ENCODE results near the gene EIF2S1.
"Not testable (repeated sequence)": the region's sequence is repeated elsewhere in the genome, so short reads cannot be mapped to it uniquely, and the experiment has no call there.

Gene EIF2S1

DNA sequence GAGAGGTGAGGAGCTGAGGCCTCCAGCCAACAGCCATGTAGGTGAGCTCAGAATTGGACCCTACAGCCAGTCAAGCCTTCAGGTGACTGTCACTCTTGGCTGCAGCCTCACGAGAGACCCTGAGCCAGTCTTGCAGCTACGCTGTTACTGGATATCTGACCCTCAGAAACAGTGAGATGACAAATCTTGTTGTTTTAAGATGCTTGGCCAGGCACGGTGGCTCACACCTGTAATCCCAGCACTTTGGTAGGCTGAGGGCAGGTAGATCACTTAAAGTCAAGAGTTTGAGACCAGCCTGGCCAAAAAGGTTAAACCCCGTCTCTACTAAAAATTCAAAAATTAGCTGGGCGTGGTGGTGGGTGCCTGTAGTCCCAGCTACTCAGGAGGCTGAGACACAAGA, 45.6 kb downstream of the EIF2S1 start:
- no peak for DNase-seq (ENCODE audit: low read depth, low spot score)
- no peak overlapping the region for H3K4me3 ChIP-seq (ENCODE audit: low read length)

DNA sequence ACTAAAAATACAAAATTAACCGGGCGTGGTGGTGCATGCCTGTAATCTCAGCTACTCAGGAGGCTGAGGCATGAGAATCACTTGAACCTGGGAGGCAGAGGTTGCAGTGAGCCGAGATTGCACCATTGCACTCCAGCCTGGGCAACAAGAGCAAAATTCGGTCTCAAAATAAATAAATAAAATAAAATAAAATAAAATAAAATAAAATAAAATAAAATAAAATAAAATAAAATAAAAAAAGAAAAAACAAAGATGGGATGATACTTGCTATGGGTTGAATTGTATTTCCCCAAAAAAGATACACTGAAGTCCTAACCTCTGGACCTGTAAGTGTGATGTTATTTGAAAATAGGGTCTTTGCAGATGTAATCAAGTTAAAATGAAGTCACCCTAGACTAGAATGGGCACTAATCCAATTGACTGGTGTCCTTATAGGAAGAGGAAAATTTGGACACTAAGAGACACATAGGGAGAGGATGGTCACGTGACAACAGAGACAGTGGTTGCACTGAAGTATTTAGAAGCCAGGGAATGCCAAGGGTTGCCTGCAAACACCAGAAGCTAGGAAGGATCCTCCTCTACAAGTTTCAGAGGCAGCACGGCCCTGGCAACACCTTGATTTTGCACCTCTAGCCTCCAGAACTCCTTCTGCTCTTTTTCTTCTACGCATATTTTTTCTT, 48.1 kb downstream of the EIF2S1 start:
- H3K4me3 ChIP-seq (ENCODE audit: low read length); DNase-seq (ENCODE audit: low read depth, low spot score): not testable (repeated sequence)

DNA sequence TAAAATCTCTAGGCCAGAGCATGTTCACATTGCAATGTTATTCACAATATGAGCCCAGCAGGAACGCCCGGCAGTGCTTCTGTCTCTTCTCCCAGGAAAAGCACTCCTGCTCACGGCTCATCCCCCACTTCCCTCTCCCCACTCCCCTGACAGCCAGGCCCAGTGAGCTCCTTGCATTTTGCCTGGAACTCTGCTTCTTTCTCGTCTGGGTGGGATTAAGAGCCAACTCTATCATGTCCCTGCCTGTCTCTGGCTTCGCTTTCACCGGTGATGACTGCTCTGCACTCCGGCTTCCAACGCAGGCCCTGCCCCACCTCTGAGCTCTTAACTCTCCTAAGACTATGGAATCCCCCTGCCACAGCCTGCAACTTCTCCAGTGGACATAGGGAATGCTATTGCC, 49.3 kb downstream of the EIF2S1 start:
- no peak for DNase-seq (ENCODE audit: low read depth, low spot score)
- H3K4me3 ChIP-seq (ENCODE audit: low read length) = no peak overlapping the region

DNA sequence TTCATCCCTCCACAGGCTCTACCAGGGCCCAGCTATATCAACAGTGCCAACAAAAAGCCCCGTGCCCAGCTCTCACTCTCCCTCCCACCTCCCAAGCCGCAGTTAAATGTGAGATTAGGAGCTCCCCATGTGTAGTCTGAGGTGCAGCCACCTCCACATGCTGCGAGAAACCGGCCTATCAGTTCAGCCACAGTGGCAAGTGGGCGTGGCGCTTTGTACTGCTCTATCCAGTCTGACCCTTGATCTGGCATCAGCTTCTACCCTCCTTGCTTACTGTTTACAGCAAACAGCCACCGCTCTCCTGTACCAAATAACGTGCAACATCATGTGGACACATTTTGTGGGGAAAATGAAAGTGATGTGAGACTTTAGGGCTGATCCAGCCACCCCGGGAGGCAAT, 50.2 kb downstream of the EIF2S1 start:
- DNase-seq (ENCODE audit: low read depth, low spot score) = no peak
- H3K4me3 ChIP-seq (ENCODE audit: low read length) = no peak overlapping the region

DNA sequence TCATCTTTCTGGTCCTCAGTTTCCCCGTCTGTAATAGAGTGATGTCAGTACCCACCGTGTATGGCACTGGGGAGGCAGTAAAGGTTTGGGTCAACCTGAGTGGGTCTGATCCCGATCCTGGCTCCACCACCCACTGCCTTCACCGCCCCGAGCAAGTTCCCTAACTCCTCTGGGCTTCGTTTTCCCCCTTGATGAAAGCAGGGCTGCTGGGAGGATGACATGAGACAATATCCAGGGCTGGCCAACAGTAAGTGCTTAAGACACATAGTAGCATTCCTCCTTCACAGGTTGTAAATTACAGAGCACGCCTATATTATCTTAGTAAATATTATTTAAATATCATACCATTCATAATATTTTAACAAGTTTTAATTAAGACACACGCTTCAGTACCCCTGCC, 51.2 kb downstream of the EIF2S1 start:
- DNase-seq (ENCODE audit: low read depth, low spot score) = no peak
- no peak overlapping the region for H3K4me3 ChIP-seq (ENCODE audit: low read length)

DNA sequence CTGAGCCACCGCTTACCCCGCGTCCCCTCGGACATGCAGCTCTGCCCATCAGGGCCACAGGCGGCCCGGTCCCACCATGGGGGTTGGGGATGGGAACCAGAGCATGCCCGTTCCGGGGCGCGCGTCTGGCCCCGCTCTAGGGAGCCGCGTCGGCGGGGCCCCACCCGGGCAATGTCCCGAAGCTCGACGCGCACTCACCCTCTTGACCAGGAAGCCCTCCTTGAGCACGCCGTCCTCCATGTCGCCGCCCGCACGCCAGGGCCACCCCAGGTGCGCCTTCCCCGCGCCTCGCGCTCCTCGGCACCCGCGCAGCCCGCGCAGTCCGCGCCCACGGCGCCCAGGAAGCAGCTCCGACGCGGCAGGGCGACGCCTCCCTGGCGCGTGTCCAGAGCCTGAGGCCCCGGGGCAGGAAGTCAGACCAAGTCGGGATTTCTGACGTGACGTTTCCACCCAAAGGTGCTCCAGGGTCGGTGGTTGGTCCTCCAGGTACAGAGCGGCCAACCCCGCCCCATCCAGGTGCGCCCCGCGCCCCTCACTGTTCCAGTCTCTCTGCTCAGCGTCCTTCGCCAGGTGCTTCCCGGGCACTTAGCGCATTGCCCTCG, 51.8 kb downstream of the EIF2S1 start, which contains the start of gene PLEK2:
PLEK2 (minus strand) TSS at position 346 of the 602 bp plus-strand sequence; CDS start at position 240, 106 bp downstream.
- H3K4me3 ChIP-seq (ENCODE audit: low read length) = no peak within 1 kb of the TSS
- no peak for DNase-seq (ENCODE audit: low read depth, low spot score)

DNA sequence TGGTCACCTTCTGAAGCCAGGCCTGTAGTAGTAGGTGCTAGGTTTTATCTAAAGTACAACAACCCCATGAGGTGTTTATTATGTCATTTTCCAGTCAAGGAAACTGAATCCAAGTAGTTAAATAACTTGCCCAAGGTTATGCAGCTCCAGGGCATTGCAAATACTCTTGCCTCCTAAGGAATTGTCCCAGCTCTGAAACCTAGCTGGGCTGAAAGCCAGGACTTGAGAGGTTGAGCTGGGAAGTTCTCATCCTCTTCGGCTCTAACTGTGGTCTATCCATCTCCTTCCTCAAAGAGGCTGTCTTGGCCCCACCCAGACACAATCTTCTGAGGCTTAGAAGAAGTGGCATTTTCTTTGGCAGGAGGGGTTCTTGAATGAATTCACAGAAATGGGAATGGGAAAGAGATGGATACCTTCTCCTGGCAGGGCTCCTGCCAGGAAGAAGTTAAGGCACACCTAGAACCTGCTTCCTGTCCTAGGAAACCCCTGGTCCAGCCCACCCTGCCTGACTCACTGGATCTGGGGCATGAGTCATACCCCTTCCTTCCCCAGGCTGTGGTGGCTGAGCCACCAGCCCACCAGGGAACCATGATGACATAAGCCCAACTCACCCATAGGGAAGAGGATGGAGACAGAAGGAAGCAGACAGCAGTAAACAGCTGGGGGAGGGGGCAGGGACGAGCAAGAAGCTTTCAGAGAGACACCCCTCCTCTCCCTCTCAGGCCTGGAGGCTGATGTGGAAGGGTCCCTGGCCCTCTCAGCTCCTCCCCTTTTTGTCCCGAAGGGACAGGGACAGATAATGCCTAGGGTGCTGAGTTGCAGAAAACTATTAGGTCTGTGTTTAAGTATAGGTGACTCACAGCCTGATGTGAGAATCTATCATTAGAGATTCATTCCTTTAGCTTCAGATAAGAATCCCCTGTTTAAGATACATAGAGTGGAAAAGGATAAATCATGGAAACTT, 54.0 kb downstream of the EIF2S1 start:
- no peak for DNase-seq (ENCODE audit: low read depth, low spot score)
- no peak overlapping the region for H3K4me3 ChIP-seq (ENCODE audit: low read length)

DNA sequence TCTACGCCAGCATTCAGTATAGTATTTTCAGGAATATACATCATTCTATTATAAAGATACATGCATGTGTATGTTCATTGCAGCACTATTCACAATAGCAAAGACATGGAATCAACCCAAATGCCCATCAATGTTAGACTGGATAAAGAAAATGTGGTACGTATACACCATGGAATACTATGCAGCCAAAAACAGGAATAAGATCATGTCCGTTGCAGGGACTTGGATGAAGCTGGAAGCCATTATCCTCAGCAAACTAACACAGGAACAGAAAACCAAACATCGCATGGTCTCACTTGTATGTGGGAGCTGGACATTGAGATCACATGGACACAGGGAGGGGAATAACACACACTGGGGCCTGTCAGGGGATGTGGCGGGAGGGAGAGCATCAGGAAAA, 55.5 kb downstream of the EIF2S1 start:
- not testable (repeated sequence) for DNase-seq (ENCODE audit: low read depth, low spot score); H3K4me3 ChIP-seq (ENCODE audit: low read length)

DNA sequence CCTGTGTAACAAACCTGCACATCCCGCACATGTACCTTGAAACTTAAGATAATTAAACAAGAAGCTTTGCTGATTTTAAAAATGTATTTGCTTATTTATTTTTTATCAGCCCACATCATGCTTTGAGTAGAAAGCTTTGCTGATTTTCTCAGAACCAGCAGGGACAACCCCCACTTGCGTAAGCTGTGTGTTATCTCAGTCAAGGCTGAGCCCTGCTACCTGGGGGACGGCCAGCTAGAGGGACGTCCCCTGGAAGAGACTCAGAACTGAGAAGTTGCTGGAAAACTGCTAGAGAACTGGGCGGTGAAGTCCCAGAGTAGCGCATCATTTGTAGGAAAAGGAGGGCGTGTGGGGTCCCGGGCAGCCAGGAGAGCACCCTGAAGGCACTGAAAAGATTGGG, 56.0 kb downstream of the EIF2S1 start:
- DNase-seq (ENCODE audit: low read depth, low spot score) = no peak
- H3K4me3 ChIP-seq (ENCODE audit: low read length) = no peak overlapping the region

DNA sequence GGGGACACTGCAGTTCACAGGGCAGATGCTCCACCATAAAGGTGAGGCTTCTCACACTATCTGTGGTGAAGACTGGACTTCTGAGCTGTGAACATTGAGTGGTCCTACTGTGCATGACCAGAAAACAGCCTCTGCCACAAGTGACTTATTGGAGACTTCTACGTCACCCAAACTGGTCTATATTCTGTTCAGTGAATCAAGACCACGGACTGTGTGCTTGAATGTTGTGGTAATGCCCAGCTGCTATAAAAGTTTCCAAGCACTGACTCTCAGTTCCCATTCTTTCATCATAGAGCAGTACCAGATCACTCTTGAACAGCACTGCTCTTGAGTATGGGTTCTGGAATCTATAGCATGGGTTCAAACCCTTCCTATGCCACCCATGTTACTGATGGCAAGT, 56.7 kb downstream of the EIF2S1 start:
- H3K4me3 ChIP-seq (ENCODE audit: low read length) = no peak overlapping the region
- DNase-seq (ENCODE audit: low read depth, low spot score) = no peak

DNA sequence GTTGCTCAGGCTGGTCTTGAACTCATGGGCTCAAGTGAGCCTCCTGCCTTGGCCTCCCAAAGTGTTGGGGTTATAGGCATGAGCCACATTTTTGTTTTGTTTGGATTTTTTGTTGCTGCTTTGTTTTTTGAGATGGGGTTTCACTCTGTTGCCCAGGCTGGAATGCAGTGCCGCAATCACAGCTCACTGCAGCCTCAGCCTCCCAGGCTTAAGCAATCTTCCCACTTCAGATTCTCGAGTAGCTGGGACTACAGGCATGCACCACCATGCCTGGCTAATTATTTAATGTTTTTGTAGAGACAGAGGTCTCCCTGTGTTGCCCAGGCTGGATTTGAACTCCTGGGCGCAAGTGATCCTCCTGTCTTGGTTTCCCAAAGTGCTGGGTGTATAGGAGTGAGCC, 57.5 kb downstream of the EIF2S1 start:
- H3K4me3 ChIP-seq (ENCODE audit: low read length) = no peak overlapping the region
- no peak for DNase-seq (ENCODE audit: low read depth, low spot score)

DNA sequence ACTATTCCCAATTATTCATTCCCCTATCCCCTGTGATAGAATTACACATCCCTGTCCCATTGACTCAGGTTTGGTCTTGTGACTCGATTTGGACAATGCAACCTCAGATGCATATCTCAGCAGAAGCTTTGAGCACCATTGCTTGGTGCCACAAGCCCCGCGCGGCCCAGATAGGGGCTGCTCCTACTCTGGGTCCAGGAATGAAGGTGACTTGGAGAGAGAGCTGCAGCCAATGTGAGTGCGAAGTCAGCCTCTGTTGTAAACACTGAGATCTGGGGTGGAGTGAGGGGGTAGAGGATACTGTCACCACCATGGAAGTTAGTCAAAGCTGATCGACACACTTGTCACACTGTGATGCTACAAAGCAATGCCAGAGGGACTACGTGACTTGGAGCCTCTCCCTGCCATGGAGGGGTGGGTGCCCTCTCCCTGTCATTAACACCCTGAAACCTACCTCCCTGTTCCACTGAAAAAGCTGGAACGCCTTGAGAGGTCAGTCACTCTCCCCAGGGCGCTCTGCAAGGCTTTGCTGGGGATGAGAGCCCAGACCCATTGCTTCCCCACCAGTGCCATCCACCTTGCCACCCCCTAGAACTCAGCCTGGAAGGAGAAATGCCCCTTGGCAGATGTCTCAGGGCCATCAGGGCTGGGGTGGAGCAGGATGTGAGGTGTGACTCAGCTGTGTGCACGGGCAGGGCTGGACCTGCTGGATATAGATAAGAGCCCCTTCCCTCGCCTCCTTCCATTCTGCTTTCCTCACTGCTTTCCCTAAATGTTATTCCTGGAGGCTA, 58.5 kb downstream of the EIF2S1 start:
- H3K4me3 ChIP-seq (ENCODE audit: low read length) = no peak overlapping the region
- no peak for DNase-seq (ENCODE audit: low read depth, low spot score)

DNA sequence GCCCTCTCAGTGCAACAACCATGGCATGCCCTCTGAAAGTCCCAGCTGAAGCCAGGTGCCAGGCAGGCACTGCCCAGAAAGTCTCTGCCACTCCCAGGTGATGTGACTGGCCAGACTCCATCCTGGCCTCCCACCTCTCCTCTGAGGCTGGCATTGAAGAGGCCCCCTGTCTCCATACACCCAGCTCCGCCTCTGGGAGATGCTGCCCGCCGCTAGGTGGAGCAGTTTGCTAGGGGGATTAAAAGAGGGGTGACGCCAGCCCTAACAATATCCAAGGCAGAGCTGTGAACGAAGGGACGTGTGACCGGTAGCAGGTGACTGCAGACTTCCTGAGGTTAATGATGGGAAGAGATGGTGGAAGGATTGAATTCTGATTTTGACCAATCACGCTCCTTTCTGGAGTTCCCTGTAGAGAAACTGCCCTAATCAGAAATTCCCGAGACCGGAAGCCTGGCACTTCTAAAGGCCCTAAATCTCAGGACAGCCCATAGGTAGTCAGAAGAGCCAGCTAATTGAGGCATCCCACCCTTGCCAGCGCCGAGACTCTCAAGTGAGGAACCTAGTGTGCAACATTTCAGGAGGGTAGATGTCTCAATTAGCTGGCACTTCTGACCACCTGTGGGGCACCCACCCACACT, 60.1 kb downstream of the EIF2S1 start:
- H3K4me3 ChIP-seq (ENCODE audit: low read length) = no peak overlapping the region
- peak; percentile 33 for DNase-seq (ENCODE audit: low read depth, low spot score)

DNA sequence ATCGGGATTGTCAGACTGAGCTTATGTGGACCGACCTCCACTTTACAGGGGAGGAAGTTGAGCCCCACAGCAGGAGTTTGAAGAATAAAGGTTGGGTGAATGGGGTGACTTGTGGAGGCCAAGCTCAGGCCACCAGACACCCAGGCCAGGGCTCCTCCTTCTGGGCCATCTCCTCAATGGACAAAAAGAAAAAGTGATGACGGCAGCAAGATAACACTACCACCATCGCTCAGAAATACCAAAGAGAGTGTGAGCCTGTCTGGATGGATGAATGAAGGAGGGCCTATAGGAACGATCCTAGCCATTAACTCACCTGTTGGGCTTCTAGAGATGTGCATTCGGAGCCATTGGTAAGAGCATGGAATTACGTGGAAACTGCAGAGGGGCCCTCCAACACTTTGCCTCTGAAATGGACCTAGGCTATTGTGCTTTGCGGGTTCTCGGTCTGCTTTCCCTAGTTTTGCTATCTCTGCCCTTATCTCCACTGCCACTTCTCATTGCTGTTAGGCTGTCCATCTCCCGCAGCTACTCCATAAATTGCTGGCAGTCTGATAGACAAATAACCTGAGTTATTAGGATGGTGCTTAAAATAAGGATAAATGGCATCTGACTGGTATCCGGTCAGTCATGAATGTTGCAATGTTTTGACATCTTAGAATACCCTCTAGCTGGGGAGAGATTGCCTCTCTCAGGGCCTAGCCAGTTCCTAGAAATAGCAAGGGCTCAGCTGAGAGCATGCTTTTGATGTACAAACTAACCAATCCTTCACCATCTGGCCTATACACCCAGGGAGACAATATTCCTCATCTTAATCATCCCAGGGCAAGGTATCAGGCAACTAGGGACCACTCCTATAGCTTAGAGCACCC, 61.5 kb downstream of the EIF2S1 start:
- H3K4me3 ChIP-seq (ENCODE audit: low read length) = no peak overlapping the region
- no peak for DNase-seq (ENCODE audit: low read depth, low spot score)

DNA sequence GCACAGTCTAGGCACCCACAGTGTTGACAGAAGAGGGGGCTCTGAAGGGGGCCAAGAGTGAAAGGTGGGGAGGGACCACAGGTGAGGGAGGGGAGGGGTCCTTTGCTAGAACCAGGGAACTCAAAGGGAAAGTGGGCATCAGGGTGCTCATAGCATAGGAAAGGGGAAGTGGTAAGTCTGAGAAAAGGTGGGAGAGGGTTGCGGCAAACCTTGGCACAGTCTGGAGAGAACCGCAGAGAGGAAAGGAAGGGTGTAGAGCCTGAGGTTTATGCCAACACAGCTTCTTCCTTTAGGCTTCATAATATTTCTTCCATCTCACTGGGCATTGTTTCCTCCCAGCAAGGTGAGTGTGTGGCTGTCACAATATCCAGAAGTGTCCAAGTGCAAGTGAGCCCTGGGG, 63.3 kb downstream of the EIF2S1 start:
- no peak for DNase-seq (ENCODE audit: low read depth, low spot score)
- no peak overlapping the region for H3K4me3 ChIP-seq (ENCODE audit: low read length)

DNA sequence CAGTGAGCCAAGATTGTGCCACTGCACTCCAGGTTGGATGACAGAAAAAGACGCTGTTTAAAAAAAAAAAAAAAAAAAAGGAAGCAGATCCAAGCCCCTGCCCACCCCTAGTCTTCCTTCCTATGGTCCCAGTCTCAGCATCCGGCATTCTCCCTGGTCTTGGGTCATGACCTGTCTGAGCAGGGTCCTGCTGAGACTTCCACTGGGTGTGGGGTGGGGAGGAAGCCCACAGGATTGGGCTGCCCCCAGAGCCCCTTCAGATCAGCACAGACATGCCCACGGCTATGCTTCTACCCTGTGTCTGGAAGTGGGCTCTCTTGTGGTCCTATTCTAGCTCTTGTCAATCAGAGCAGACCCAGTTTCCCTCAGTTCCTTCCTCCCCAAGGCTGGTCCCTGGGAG, 64.4 kb downstream of the EIF2S1 start:
- no peak overlapping the region for H3K4me3 ChIP-seq (ENCODE audit: low read length)
- DNase-seq (ENCODE audit: low read depth, low spot score) = no peak

DNA sequence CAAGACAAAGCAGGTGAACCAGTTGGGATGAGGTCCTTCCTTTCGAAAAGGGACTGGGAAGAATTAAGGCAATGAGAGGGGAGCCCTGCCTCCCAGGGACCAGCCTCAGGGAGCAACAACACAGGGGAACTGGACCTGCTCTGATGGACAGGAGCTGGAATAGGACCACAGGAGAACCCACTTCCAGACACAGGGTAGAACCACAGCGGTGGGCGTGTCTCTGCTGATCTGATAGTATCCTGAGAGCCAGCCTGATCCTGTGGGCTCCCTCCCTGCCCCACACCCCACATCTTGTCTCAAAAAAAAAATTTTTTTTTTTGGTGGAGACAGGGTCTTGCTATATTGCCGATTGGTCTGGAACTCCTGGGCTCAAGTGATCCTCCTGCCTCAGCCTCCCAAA, 65.5 kb downstream of the EIF2S1 start:
- no peak overlapping the region for H3K4me3 ChIP-seq (ENCODE audit: low read length)
- DNase-seq (ENCODE audit: low read depth, low spot score) = no peak

DNA sequence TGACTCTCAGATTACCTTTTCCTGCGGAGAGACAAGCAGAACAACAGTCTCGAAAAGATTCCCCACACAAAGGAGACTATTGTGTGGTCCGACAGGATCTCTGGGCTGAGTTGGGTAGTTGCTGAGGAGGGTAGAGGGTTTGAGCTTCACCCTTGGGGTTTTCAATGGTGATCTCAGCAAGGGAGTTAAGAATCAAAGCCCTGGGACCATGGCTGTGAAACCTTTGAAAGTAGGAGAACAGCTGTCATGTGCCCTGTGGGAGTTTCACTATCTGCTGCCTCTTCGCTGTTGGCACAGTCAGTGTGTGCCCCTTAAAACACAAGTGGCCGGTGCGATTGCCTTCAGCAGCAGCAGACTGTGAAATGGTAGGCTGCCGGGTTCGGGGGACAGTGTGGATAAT, 66.0 kb downstream of the EIF2S1 start:
- no peak overlapping the region for H3K4me3 ChIP-seq (ENCODE audit: low read length)
- DNase-seq (ENCODE audit: low read depth, low spot score) = no peak

Measured in Jurkat, Clone E6-1 (cell line).